T-helper 22 cell (primary cell): Measurements from ENCODE around the gene AKR1C8.

ENCODE experiments used
- DNase-seq: peaks from one replicate; pipeline ENCODE4 v3.0.0-alpha.2; 2020; ENCODE audit warnings: low read depth

The AKR1C8 gene

DNA sequence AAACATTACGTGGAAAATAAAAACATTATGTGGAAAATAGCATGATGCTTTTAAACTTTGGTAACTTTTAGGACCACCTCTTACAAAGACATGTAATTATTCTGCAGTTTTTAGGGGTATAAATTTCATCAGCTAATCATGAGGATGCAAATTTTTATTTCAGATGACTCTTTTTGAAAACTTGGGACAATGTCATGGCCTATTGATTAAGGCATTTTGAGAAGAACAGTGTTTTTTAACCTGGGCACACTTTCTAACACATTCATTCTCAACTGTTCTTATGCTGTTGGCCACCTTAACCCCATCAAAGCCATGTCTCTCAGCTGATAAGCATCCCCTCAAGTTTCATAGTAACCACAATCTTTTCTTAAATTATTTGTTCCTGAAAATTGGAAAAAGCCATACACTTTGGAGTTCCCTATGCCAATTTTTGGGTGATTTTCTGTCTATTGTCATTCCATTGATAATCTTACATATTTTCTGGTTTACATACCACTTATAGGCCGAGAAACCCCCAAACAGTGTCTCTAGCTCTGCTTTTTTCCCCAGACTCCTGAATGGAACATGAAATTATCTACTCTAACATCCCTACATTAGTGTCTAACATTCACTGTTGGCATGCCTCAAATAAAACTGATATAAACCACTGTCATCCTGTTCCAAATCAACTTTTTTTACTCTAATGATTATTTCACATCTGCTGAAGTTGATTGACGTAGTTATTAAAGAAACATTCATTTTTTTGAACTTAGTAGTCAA lies 76.1 kb downstream of the AKR1C8 start:
- DNase-seq, result no peak

DNA sequence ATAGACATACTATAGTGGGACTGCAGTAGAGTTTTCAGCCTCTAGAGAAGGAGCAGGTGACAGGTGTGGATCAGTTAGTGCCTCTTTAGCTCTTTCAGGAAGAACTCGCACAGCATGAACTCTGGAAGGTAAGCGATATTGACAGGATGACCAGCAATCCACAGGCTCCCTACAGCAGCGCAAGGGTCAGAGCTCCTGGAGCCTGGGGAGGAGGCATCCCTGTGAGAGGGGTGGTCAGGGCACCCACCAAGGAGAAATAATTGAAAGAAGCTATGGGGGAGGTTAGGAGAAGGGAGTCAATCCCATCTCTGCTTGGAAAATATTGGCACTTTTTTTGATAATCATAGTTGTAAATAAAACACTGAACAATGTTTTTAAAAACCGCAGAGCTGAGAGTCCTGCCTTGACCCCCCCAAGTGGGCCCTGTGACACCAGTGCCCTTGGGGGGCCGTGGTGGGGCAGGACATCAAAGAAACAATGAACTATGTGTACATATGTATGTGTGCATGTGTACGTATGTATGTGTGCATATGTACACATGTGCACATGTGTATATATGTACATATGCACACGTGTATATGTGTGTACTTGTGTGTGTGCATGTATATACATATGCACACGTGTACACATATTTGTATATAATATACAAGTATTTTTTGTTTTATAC lies 77.0 kb downstream of the AKR1C8 start:
- DNase-seq, result no peak

DNA sequence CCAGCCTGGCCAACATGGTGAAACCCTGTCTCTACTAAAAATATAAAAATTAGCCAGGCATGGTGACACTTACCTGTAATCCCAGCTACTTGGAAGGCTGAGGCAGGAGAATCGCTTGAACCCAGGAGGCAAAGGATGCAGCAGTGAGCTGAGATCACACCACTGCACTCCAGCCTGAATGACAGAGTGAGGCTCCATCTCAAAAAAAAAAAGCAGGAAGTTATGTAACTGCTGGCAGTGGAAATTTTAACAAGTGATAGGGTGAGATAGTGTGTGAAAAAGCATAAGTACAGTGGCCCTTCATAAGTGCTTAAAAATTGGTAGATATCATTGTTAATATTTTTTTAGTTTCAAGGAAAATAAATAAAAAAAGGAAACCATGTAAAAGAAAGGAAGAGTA lies 78.4 kb downstream of the AKR1C8 start:
- DNase-seq, result no peak

DNA sequence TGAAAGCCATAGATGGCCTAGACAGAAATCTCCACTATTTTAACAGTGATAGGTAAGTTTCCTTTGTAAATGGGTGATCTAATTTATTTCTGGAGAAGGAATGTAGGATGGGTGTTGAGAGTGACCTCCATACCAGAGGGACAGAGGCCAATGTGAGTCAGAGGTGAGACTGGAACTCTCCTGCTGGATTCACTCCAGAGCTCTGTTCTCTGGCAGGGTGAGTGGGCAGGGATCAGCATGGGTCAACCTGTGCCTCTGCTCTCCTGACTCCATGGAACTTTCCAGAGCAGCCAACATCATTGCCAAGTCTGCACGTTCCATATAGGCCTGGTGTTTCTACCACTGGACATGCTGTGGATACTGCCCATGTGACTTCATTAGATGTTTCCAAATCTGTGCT lies 79.3 kb downstream of the AKR1C8 start:
- no peak for DNase-seq
